GM12864 (cell line): ENCODE results near the gene SLC39A6.
"Not testable (repeated sequence)": the region's sequence is repeated elsewhere in the genome, so short reads cannot be mapped to it uniquely, and the experiment has no call there.

Source experiments
- DNase-seq: peaks from one replicate; pipeline ENCODE4 v3.0.0-alpha.2; 2011; ENCODE audit warnings: low read depth
- H3K4me3 ChIP-seq: 2 replicates; pipeline ENCODE4 v1.5.1; 2011; ENCODE audit warnings: mild to moderate bottlenecking, low read depth, low read length, control low read depth
- TF ChIP-seq, protein P1 (sequence below): IDR thresholded peaks from 2 replicates; pipeline ENCODE4 v1.5.1; 2011; ENCODE audit warnings: low read depth, mild to moderate bottlenecking, moderate library complexity, low read length, control low read depth, inconsistent platforms; ENCODE audit errors: missing control alignments

The SLC39A6 gene

DNA sequence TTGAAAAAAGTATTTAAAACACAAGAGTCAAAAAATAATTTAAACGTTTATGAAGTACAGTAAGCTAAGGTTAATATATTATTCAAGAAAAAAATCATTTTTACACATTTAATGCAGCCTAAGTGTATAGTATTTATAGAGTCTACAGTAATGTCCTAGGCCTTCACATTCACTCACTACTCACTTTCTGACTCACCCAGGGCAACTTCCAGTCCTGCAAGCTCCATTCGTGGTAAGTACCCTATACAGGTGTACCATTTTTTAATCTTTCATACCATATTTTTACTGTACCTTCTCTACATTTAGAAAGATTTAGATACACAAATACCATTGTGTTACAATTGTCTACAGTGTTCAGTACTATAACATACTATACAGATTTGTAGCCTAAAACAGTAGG is 40.9 kb downstream of the SLC39A6 start:
- DNase-seq, result no peak
- TF ChIP-seq, protein P1, sequence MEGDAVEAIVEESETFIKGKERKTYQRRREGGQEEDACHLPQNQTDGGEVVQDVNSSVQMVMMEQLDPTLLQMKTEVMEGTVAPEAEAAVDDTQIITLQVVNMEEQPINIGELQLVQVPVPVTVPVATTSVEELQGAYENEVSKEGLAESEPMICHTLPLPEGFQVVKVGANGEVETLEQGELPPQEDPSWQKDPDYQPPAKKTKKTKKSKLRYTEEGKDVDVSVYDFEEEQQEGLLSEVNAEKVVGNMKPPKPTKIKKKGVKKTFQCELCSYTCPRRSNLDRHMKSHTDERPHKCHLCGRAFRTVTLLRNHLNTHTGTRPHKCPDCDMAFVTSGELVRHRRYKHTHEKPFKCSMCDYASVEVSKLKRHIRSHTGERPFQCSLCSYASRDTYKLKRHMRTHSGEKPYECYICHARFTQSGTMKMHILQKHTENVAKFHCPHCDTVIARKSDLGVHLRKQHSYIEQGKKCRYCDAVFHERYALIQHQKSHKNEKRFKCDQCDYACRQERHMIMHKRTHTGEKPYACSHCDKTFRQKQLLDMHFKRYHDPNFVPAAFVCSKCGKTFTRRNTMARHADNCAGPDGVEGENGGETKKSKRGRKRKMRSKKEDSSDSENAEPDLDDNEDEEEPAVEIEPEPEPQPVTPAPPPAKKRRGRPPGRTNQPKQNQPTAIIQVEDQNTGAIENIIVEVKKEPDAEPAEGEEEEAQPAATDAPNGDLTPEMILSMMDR, result no peak
- no peak overlapping the region for H3K4me3 ChIP-seq

DNA sequence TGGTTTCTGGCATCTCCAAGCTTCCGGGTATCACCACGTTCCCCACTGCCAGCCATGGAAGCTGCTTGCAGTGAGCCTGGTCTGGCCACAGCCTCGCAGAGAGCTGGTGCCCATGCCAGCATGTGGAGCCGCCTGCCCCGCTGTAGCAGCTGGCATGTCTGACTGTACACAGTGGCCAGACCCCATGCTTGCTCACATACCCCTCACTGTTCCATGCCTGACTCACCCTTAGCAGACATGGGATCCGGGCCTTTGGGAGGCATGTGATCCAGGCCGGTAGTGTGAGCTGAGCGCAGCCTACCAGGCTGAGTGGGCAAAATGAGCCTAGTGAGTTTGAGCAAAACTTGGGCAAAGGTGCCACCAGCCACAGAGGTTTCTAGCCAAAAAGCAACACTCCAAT is 43.0 kb downstream of the SLC39A6 start:
- TF ChIP-seq, protein P1, result no peak
- no peak overlapping the region for H3K4me3 ChIP-seq
- DNase-seq, result no peak

GRCh38 chr18:36085195-36085594 is 43.9 kb downstream of the SLC39A6 start:
- TF ChIP-seq, protein P1, result no peak
- H3K4me3 ChIP-seq, result no peak overlapping the region
- DNase-seq, result no peak

- TF ChIP-seq, protein P1, result no peak
- DNase-seq, result no peak
- H3K4me3 ChIP-seq, result no peak overlapping the region
Measured at GRCh38 chr18:36083729-36084128, 45.4 kb downstream of the SLC39A6 start.

GRCh38 chr18:36081118-36081517 is 48.0 kb downstream of the SLC39A6 start:
- H3K4me3 ChIP-seq, DNase-seq: not testable (repeated sequence)

DNA sequence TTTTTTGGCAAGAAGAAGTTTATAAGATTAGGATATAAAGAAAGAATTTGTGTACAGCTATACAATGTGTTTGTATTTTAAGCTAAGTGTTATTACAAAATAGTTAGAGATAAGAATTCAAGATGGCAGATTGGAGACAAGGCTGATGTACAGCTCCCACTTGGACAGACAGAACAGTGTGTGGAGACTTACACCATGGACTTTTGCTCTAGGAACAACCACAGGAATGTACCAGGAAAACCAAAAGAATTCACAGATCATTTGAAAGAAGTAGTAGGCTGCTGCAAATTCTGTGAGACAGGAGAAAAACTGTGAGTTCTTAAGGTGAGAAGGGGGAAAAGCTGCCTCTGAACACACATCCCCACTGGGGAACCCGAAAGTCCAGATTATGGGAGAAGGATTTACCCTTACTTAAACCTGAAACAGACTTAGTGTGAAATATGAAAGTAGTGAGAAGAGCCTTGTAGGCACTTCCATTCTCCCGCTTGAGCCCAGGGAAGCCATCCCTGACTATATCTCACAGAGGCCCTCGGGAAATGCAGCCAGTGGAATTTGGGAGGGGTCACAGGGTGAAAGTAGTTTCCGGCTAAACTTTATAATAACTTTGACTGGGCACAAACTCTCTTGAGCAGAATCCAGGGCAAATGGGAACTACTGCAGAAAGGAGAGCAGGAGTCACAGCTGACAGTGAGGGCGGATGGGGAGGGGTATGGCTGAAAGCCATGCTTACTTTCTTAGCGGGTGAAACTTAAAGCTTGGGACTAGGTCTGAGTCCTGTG is 50.2 kb downstream of the SLC39A6 start:
- TF ChIP-seq, protein P1, result no peak
- DNase-seq, result no peak
- no peak overlapping the region for H3K4me3 ChIP-seq

DNA sequence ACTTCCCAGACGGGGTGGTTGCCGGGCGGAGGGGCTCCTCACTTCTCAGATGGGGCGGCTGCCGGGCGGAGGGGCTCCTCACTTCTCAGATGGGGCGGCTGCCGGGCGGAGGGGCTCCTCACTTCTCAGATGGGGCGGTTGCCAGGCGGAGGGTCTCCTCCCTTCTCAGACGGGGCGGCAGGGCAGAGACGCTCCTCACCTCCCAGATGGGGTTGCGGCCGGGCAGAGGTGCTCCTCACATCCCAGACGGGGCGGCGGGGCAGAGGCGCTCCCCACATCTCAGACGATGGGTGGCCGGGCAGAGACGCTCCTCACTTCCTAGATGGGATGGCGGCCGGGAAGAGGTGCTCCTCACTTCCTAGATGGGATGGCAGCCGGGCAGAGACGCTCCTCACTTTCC is 51.4 kb downstream of the SLC39A6 start:
- not testable (repeated sequence) for H3K4me3 ChIP-seq, DNase-seq

DNA sequence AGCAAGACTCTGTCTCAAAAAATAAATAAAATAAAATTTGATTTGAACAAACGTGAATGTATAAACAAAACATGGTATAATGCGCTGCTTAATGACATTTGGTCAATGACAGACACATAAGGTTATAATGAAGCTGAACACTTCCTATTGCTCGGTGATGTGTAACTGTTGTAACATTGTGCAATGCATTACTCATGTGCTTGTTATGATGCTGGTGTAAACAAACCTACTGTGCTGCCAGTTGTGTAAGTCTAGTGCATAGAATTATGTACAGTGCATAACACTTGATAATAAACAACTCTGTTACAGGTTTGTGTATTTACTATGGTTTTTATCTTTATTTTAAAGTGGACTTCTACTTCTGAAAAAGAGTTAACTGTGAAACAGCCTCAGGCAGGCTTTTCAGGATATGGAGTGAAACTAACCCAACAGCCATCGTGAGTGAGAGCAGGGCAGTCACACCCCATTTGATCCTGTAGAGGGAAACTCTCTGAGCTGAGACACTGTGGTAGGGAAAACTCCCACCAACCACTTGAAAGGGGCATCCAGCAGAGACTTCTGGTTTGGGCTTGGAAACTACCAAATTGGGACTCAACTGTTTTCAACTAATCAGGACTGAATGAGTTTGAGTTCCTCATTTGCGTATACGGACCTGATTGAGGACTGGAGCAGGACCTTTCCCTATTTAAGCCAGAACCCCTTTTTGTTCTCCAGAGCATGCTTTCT is 53.1 kb downstream of the SLC39A6 start:
- no peak for DNase-seq
- H3K4me3 ChIP-seq, result no peak overlapping the region
- TF ChIP-seq, protein P1, result no peak
